ENCODE data around the gene OTOP2.

GRCh38 chr17:74919440-74920305 lies 4.4 kb upstream of the OTOP2 start:
- TF ChIP-seq CTCF (IDR thresholded peaks at IDR 0.05) (no peak), POLR2A (IDR thresholded peaks at IDR 0.05) (no peak)
